NT2/D1 (cell line): ENCODE data around the gene TMEM14A.

Experiments used
- SUZ12 ChIP-seq: IDR thresholded peaks from 2 replicates; pipeline ENCODE4 v1.6.1; 2011; ENCODE audit not compliant: insufficient read length, insufficient read depth; ENCODE audit errors: extremely low read depth
- YY1 ChIP-seq: IDR thresholded peaks from 2 replicates; pipeline ENCODE4 v1.6.1; 2011; ENCODE audit not compliant: insufficient read length, insufficient read depth
- ZNF274 ChIP-seq: IDR thresholded peaks from 2 replicates; pipeline ENCODE4 v1.6.1; 2011; ENCODE audit warnings: mild to moderate bottlenecking, low read depth, low read length

DNA sequence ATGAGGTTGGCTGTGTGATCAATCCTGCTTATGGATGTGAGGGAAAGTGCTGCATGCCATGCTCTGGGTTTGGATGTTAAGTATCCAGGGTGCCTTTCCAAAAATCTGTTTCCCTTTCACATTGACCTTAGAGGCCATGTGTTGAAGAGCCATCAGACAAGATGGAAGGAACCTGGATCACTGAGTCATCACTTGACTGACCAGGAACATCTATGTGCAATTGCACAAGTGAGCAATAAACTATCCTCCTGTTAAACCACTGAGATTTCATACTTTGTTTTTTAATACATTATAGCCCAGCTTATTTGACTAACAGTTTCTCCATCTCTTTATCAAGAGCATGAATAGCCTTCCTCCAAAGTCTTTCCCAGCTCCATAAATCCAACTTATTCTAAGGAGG, 17.8 kb upstream of the TMEM14A start:
- TF ChIP-seq SUZ12, result no peak
- TF ChIP-seq ZNF274, result no peak
- no peak for TF ChIP-seq YY1
